Measurements from ENCODE around the gene EIF4ENIF1.

GRCh38 chr22:31488988-31489617 lies 539 bp downstream of the EIF4ENIF1 start:
- TF ChIP-seq CTCF (IDR thresholded peaks at IDR 0.05) (no peak), EP300 (IDR thresholded peaks at IDR 0.05) (no peak), POLR2A (IDR thresholded peaks at IDR 0.05) (no peak)
